ENCODE results near the gene UBL4B.

Gene UBL4B

GRCh38 chr1:110086961-110087360 is 25.3 kb upstream of the UBL4B start:
- no peak for DNase-seq

GRCh38 chr1:110087812-110088738 is 24.2 kb upstream of the UBL4B start:
- peak; percentile 59 for DNase-seq

- DNase-seq = no peak
Measured at GRCh38 chr1:110088739-110089316, 23.4 kb upstream of the UBL4B start.

- no peak for DNase-seq
Measured at GRCh38 chr1:110089561-110090275, 22.5 kb upstream of the UBL4B start.

- no peak for DNase-seq
Measured at GRCh38 chr1:110091381-110091780, 20.9 kb upstream of the UBL4B start.

- no peak for DNase-seq
Measured at GRCh38 chr1:110091791-110092190, 20.5 kb upstream of the UBL4B start.

- DNase-seq = no peak
Measured at GRCh38 chr1:110092991-110093390, 19.3 kb upstream of the UBL4B start.

GRCh38 chr1:110094931-110095654 is 17.1 kb upstream of the UBL4B start:
- DNase-seq = no peak

GRCh38 chr1:110097507-110098221 is 14.6 kb upstream of the UBL4B start:
- no peak for DNase-seq

- no peak for DNase-seq
Measured at GRCh38 chr1:110098222-110099026, 13.8 kb upstream of the UBL4B start.

- DNase-seq = no peak
Measured at GRCh38 chr1:110100335-110100734, 11.9 kb upstream of the UBL4B start.

- no peak for DNase-seq
Measured at GRCh38 chr1:110102081-110102480, 10.2 kb upstream of the UBL4B start.

GRCh38 chr1:110106013-110106941 is 6.0 kb upstream of the UBL4B start:
- DNase-seq = peak; percentile 55

- no peak for DNase-seq
Measured at GRCh38 chr1:110107867-110108469, 4.3 kb upstream of the UBL4B start.

GRCh38 chr1:110111081-110111480 is 1.2 kb upstream of the UBL4B start:
- DNase-seq = no peak

- DNase-seq = no peak
Measured at GRCh38 chr1:110112656-110113055, 413 bp downstream of the UBL4B start.

- no peak for DNase-seq
Measured at GRCh38 chr1:110113551-110113950, 1.3 kb downstream of the UBL4B start.

GRCh38 chr1:110114173-110114572 is 1.9 kb downstream of the UBL4B start:
- DNase-seq = no peak

GRCh38 chr1:110114784-110115183 is 2.5 kb downstream of the UBL4B start:
- no peak for DNase-seq
